Breast epithelium (tissue), 4 donors: ENCODE results near the gene MSL2. TPM values are rescaled to one million over a fixed set of nuclear protein-coding genes. Genes with fewer than 3 reads are reported as not detected.
"Not testable (repeated sequence)": the region's sequence is repeated elsewhere in the genome, so short reads cannot be mapped to it uniquely, and the experiment has no call there.

Source experiments
- DNase-seq, 2 donors: peaks; one replicate each; pipeline ENCODE4 v3.0.0-alpha.2; 2019; ENCODE audit warnings: low spot score in 2 of 2
- H3K27ac ChIP-seq, 2 donors: fragments of 200-600 bp; sonication (generic) in 1 of 2; one replicate each; pipeline ENCODE4 v1.5.1; 2016 to 2019; ENCODE audit warnings: mild to moderate bottlenecking in 1 of 2
- H3K27me3 ChIP-seq, 2 donors: fragments of 200-600 bp; sonication (generic) in 1 of 2; one replicate each; pipeline versions ENCODE4 v1.5.1 to v1.6.0; 2017 to 2019; ENCODE audit warnings: control low read depth in 1 of 2, mild to moderate bottlenecking in 1 of 2
- H3K36me3 ChIP-seq: fragments of 200-600 bp; one replicate; pipeline ENCODE4 v1.5.1; 2019
- H3K4me1 ChIP-seq, 2 donors: fragments of 200-600 bp; sonication (generic); one replicate each; pipeline ENCODE4 v1.5.1; 2016 to 2019; ENCODE audit warnings: control low read depth in 1 of 2
- H3K4me3 ChIP-seq, 3 donors: fragments of 200-600 bp; sonication (generic); 1 replicate in 2 of 3; 2 replicates in 1 of 3; pipeline ENCODE4 v1.5.1; 2016 to 2019; ENCODE audit warnings: mild to moderate bottlenecking in 3 of 3, moderate library complexity in 2 of 3
- H3K9me3 ChIP-seq, 2 donors: fragments of 200-600 bp; sonication (generic) in 1 of 2; one replicate each; pipeline ENCODE4 v1.5.1; 2016 to 2019; ENCODE audit warnings: control low read depth in 1 of 2
- POLR2A ChIP-seq: fragments of 450-650 bp; IDR thresholded peaks from one replicate; pipeline ENCODE4 v1.6.1; 2016; ENCODE audit warnings: antibody characterized with exemption, mild to moderate bottlenecking, moderate library complexity
- POLR2AphosphoS5 ChIP-seq, 3 donors: sonication (generic); formaldehyde crosslinking; IDR thresholded peaks; one replicate each; pipeline ENCODE4 v1.6.1; 2017; ENCODE audit warnings: antibody characterized with exemption in 3 of 3
- intact Hi-C: fragments of 100-400 bp; cut with DNase I; formaldehyde crosslinking; loops from one replicate; pipeline ENCODE4 v1.15.1; 2023; ENCODE audit warnings: low total_unique reads
- total RNA-seq, 3 donors: library from RNA; depleted of rRNA; stranded (reverse); fragments of >200 nt; gene quantifications; one replicate each; pipeline ENCODE4 v1.1.0, GENCODE V29; 2016
- TF ChIP-seq, protein P1 (sequence below), 3 donors: fragments of 450-650 bp; IDR thresholded peaks; one replicate each; pipeline ENCODE4 v1.5.1; 2016 to 2017; ENCODE audit warnings: antibody characterized with exemption in 3 of 3, mild to moderate bottlenecking in 3 of 3, moderate library complexity in 3 of 3

MSL2 gene
- total RNA-seq, 3 donors from 2014 or later = 25.8 to 46.5 (median 27.5) TPM

DNA sequence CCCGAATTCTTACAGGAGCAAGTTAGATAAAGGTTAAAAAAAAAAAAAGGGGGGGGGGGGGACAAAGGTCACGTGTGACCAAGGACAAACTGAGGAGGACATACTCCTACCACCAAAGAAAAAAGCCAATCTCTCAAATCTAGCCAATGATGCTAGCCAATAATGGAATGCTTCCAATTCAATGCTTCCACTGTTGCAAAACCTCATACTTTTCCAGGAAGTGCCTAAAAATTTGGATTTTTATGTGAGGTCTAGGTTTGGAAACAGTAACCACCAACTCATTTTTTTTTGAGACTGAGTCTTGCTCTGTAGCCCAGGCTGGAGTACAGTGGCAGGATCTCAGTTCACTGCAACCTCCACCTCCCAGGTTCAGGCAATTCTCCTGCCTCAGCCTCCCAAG is 11.4 kb downstream of the MSL2 start:
- TF ChIP-seq POLR2AphosphoS5 (IDR thresholded peaks at IDR 0.05) (no peak), POLR2A (no peak)
- TF ChIP-seq, protein P1, sequence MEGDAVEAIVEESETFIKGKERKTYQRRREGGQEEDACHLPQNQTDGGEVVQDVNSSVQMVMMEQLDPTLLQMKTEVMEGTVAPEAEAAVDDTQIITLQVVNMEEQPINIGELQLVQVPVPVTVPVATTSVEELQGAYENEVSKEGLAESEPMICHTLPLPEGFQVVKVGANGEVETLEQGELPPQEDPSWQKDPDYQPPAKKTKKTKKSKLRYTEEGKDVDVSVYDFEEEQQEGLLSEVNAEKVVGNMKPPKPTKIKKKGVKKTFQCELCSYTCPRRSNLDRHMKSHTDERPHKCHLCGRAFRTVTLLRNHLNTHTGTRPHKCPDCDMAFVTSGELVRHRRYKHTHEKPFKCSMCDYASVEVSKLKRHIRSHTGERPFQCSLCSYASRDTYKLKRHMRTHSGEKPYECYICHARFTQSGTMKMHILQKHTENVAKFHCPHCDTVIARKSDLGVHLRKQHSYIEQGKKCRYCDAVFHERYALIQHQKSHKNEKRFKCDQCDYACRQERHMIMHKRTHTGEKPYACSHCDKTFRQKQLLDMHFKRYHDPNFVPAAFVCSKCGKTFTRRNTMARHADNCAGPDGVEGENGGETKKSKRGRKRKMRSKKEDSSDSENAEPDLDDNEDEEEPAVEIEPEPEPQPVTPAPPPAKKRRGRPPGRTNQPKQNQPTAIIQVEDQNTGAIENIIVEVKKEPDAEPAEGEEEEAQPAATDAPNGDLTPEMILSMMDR (IDR thresholded peaks at IDR 0.05) = no peak
- Histone ChIP-seq H3K4me3 (no peak overlapping the region), H3K27me3 (no peaks in the 10 kb centered on the region), H3K36me3 (no peaks in the 10 kb centered on the region), H3K4me1 (peaks cover 0 to 5% of the 10 kb centered on the region in 2 donors), H3K27ac (peak overlapping the region in 1 of 2 donors; percentile 8), H3K9me3 (no peaks in the 10 kb centered on the region)
- no peak for DNase-seq
- intact Hi-C loops = no loop called here

DNA sequence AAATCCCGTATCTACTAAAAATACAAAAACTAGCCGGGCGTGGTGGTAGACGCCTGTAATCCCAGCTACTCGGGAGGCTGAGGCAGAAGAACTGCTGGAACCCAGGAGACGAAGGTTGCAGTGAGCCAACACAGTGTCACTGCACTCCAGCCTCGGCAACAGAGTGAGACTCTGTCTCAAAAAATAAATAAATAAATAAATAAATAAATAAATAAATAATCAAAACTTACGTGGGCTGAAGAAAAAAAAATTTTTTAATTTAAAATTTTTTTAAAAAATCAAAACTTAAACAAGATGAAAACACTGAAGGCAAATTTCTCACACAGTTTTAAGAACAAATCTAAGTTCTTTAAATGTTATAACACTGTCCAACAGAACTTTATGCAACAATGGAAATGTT is 14.4 kb downstream of the MSL2 start:
- DNase-seq = no peak
- Histone ChIP-seq H3K36me3 (no peaks in the 10 kb centered on the region), H3K27ac (no peak overlapping the region), H3K27me3 (no peaks in the 10 kb centered on the region), H3K4me3 (no peak overlapping the region), H3K9me3 (no peaks in the 10 kb centered on the region), H3K4me1 (peaks cover 0 to 3% of the 10 kb centered on the region in 2 donors)
- TF ChIP-seq POLR2AphosphoS5 (IDR thresholded peaks at IDR 0.05) (no peak), POLR2A (no peak)
- TF ChIP-seq, protein P1 (IDR thresholded peaks at IDR 0.05) = no peak
- intact Hi-C loops = no loop called here

DNA sequence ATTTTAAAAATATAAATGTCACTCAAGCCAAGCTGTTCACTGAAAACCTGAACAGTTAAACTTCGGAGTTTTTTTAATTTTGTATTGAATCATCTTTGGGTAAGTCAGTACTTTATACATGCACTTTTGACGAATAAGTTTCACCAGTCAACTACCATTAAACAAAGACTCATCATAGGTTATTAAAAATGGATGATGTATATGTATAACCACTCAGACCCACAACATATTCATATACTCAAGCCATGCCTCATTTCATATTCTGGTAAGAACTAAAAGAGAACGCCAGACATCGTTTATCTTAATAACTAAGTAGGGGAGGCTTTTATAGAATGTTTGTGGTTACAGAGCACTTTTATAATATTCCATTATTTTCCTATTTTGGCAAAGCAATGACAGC is 18.3 kb downstream of the MSL2 start:
- TF ChIP-seq POLR2AphosphoS5 (IDR thresholded peaks at IDR 0.05) (no peak), POLR2A (no peak)
- TF ChIP-seq, protein P1 (IDR thresholded peaks at IDR 0.05) = no peak
- Histone ChIP-seq H3K27me3 (no peaks in the 10 kb centered on the region), H3K36me3 (no peaks in the 10 kb centered on the region), H3K27ac (no peak overlapping the region), H3K4me3 (no peak overlapping the region), H3K9me3 (no peaks in the 10 kb centered on the region), H3K4me1 (peaks cover 0 to 3% of the 10 kb centered on the region in 2 donors)
- intact Hi-C loops = loop anchor here (10.0 kb wide), 1 partner anchor 1977 kb away; no protein-coding TSS in a partner anchor
- no peak for DNase-seq

DNA sequence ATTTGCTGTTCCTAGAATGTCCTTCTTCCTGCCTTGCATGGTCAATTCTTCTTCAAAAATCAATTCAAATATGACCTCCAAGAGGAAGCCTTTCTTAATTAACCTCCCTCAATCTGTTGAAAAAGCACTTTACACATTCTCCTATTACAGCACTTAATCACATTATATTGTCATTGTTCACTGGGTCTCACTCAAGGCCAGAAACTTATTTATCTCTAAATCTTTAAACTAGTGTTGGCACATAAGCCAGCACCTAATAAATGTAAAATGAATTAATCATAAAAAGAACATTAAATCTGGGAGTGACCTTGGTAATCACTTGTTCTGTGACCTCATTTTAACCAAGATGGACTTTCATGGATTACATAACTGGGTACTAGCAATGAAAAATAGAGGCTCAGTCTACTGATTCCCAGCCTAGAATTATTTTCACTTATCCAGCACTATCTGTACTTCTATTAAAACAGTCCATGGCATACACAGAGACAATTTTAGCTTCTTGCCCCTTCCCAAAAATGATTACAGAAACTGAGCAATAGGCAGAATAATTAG is 22.1 kb downstream of the MSL2 start:
- Histone ChIP-seq H3K4me1 (no peaks in the 10 kb centered on the region), H3K27ac (no peak overlapping the region), H3K9me3 (no peaks in the 10 kb centered on the region), H3K27me3 (no peaks in the 10 kb centered on the region), H3K4me3 (no peak overlapping the region), H3K36me3 (no peaks in the 10 kb centered on the region)
- DNase-seq = no peak
- intact Hi-C loops = loop anchor here (10.0 kb wide), 1 partner anchor 1981 kb away; no protein-coding TSS in a partner anchor
- TF ChIP-seq, protein P1 (IDR thresholded peaks at IDR 0.05) = no peak
- TF ChIP-seq POLR2AphosphoS5 (IDR thresholded peaks at IDR 0.05) (no peak), POLR2A (no peak)

DNA sequence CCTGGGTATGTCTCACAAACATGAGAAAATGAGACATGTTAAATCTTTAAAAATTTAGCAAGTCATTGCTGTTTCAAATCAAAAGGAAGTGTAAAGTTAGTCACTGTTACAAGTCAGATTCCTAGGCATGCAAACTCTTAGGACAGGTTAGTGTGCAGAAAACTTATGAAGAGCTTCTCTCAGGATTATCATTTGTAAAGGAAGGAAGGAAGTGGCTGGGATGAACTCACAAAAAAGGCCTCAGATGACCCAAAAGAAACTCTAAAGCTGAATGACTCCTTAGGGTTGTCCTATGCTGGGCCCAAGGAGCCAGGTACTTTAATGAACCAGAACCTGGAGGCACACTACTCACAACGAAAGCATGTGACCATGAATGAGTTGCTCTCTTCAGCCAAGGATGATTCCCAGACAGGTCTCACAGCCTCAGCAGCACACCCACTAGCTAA is 25.0 kb downstream of the MSL2 start:
- Histone ChIP-seq H3K9me3 (no peaks in the 10 kb centered on the region), H3K36me3 (no peaks in the 10 kb centered on the region), H3K4me1 (no peaks in the 10 kb centered on the region), H3K27ac (no peak overlapping the region), H3K27me3 (no peaks in the 10 kb centered on the region), H3K4me3 (no peak overlapping the region)
- TF ChIP-seq, protein P1 (IDR thresholded peaks at IDR 0.05) = no peak
- TF ChIP-seq POLR2A = no peak
- no peak for TF ChIP-seq POLR2AphosphoS5 (IDR thresholded peaks at IDR 0.05)
- DNase-seq = no peak
- intact Hi-C loops = loop anchor here (10.0 kb wide), 1 partner anchor 1984 kb away; no protein-coding TSS in a partner anchor

DNA sequence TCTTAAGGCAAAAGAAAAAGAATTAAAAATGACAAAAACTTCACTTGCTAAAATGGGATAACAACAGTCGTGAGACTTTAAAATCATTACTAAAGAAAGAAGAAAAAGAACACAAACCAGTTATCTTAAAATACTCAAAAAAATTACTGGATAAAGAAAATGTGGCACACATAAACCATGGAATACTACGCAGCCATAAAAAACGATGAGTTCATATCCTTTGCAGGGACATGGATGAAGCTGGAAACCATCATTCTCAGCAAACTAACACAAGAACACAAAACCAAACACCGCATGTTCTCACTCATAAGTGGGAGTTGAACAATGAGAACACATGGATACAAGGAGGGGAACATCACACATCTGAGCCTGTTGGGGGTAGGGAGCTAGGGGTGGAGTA is 27.9 kb downstream of the MSL2 start:
- H3K9me3 ChIP-seq, H3K4me1 ChIP-seq, intact Hi-C loops: not testable (repeated sequence)

More for the DNA sequence above, 27.9 kb downstream of the MSL2 start:
- H3K27ac ChIP-seq, H3K4me3 ChIP-seq, DNase-seq, H3K36me3 ChIP-seq, H3K27me3 ChIP-seq: not testable (repeated sequence)
